Stimulated activated CD8-positive, alpha-beta memory T cell treated with anti-CD3 and anti-CD28 coated beads, Interleukin-4, amount 100 ng/mL, for 24 hours (primary cell): ENCODE measurements around the gene ZCCHC24.

ENCODE experiments used
- DNase-seq: peaks from one replicate; pipeline ENCODE4 v3.0.0-alpha.2; 2020; ENCODE audit warnings: low read depth

Gene ZCCHC24

DNA sequence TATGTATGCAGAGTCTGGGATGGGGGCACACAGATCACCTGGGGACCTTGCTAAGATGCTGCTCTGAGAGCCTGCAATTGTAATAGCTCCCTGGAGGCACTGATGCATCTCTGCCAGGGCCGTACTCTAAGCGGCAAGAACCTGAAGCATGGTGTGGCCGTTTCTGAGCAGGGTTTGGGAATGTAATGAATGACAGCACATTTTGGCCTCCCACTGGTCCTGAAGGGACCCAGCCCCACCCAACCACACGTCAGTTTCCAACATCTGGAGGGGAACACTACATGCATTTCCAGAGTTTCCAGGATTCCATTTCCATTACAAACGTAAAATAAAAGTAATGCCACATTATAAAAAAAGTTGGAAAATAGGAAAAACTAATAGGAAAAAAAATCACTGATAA is 14.0 kb downstream of the ZCCHC24 start:
- no peak for DNase-seq

DNA sequence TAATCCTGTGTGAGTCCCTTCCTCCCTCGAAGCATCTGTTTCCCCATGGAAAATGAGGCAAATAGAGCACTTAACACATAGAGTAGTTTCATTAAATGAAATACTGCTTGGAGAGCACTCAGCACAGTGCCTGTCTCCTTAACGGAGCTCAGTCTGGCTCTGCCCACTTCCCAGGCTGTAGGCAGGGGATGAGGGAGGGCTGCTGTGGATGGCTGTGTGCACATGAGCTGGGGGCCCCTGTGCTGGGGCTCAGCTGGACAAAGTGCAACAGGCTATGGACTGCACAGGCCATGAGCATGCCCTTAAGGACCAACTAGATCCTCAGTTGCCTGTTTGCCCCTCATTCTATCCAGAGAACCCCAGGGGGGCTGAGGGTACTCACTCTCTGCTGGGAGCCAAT is 14.5 kb downstream of the ZCCHC24 start:
- DNase-seq = no peak

DNA sequence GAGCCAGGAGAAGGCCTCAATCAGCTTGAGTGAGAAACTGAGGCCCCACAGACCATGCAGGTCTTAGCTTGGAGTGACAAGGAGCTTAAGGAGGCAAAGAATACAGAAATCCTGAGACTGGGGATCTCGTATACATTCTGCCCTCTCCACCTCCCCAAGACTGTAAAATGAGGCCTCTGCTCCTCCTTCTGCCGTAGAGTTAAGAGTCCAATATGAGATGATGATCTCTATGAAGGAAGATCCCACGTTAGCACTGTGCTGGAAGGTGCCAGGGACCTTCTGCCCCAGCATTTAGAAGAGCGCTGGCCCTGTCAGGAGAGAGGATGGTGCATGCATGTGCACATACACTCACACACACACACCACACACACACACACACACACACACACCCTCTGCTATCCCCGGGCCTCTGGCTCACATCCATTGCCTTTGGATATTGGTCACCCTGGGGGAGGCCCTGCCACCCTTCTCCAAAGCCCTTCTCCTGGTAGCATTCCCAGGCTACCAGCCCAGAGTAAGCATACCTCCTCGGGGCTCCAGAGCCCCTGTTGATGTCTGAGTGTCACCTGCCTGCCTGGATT is 15.0 kb downstream of the ZCCHC24 start:
- DNase-seq = no peak

DNA sequence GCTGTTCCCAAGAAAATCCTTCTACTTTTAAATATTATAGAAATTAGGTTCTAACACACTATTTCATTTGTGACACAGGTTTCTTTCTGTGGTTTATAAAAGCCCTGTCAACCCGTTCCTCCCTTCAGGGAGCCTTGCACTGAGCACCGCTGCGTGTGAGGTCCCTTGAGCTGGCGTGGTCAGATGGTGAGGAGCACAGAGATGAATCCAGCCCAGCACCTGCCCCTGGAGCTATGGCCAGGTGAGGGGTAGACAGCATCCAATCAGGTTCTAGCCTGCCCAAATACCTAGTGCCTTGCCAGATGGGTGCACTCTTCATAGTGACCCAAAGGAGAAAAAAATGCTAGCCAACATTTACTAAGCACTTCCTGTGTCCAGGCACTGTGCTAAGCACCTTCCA is 15.7 kb downstream of the ZCCHC24 start:
- no peak for DNase-seq

DNA sequence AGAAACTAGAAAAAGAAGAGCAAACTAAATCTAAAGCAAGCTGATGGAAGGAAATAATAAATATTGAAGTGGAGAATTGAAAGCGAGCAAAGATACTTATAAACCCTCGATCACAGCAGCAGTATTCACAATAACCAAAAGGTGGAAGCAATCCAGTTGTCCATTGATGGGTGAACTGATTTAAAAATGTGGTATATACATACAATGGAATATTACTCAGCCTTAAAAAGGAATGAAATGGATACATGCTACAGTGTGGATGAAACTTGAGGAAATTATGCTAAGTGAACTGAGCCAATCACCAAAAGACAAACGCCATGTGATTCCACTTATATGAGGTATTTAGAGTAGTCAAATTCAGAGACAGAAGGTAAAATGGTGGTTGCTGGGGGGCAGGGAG is 17.5 kb downstream of the ZCCHC24 start:
- DNase-seq = no peak

DNA sequence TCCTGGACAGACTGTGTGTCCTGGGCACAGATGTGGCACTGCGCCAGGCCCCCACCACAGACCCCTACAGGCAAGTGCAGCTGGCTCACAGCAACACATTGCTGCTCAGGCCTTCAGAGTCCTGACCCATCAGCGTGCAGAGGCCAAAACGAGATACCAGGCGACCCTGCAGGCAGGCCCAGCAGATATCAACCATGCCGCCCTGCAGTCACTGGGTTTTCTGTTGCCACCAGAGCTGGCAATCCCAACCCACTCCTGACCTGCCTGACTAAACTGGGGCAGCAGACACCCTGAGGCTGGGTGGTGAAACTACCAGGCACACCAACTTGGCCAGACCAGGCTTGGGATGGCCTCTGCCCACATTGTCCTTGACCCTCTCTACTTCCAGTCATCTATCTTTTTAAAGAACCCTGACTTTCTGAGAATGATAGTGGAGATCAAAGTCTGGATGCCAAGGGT is 20.3 kb downstream of the ZCCHC24 start:
- no peak for DNase-seq

DNA sequence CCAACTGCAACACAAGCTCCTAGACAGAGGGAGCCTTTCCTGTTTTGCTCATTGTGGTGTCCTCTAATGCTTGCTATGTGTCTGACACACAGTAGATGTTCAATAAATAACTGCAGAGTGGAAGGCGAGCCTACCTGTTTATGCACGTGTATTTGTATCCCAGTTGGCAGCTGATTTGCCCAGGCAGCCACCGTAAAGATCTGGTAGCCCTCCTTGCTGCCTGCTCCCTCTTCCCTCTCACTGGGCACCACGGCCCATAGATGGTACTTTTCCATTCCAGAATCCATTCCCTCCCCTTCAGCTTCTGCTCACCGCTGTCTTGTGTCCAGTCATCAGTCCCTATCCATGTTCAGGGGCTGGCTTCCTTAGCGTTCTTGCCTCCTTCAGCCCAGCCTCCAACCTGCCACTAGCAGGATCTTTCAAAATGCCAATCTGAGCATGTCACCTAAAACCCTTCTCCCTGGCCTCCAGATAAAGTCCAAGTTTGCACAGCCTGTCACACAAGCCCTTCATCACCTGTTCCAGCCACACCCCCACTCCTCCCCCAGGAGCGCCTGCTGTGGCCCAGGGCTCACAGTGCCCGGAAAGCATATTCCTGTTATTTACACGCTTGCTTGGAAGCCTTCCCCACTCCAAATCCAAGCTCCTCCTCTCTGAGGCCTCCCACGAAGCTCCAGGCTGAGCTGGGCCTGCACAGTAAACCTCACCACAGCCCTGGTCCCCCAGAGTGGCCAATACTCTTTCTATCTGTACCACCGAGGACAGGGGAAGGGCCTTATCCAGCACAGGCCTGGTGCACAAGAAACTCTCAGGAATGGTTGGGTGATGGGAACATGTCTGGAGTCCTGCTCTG is 21.0 kb downstream of the ZCCHC24 start:
- no peak for DNase-seq

DNA sequence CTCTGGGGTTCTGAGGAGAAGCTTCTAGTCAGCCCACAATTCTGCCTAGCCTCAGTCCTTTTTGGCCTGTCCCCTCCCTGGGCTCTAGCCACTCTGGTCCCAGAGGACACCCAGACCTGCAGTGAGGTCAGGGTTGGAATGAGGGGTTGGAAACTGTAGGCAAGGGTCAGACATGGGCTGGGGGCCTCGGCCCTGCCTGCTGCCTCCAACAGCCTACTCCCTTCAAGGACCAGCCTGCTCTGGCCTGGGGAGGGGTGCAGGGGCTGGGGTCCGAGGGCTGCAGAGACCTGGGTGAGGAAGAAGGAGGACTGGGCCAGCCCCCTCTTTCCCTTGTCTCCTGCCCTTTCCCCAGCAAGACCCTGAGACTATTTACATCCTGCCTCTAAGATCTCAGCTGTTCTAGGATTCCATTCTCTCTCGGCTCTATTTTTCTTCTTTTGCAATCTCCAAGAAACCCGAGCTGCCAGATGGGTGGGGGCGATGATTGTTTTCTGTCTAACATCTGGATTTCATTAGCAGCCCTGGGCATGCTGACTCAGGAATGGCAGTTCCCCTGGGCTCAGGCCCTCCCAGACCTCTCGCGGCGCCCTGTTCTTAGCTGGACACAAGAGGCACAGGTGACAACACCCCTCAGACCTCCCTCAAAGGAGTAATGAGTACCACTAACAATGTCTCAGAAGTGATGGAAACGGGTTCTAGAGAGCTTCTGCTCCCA is 23.1 kb downstream of the ZCCHC24 start:
- DNase-seq = no peak

DNA sequence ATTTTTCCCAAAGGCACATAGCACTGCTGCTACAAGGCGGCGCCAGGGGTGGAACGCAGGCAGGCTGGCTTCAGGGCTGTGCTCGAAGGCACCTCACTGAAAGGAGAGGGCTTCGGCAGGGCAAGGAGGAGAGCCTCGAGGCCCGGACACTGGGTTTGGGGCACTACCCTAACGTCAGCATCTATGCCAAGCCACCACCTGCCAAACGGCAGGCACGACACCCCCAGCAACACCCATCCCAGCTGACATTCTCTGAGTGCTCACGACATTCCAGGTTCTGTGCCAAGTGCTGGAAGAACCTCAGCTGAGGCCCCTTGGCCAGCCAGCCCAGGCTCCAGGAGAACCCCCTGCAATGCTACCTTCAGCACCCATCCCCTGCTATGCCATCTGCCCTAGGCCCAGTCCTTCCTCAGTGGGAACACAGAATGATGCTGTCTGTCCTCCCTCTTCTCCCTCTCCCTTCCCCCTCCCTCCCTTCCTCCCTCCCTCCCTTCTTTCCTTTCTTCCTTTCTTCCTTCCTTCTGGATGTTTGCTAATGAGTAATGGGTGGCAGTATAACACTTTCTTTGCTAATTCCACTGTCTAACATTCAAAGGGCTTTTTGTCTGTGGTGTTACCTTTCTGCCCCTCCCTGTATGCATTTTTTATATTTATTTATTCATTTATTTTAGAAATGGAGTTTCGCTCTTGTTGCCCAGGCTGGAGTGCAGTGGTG is 24.3 kb downstream of the ZCCHC24 start:
- DNase-seq = no peak

DNA sequence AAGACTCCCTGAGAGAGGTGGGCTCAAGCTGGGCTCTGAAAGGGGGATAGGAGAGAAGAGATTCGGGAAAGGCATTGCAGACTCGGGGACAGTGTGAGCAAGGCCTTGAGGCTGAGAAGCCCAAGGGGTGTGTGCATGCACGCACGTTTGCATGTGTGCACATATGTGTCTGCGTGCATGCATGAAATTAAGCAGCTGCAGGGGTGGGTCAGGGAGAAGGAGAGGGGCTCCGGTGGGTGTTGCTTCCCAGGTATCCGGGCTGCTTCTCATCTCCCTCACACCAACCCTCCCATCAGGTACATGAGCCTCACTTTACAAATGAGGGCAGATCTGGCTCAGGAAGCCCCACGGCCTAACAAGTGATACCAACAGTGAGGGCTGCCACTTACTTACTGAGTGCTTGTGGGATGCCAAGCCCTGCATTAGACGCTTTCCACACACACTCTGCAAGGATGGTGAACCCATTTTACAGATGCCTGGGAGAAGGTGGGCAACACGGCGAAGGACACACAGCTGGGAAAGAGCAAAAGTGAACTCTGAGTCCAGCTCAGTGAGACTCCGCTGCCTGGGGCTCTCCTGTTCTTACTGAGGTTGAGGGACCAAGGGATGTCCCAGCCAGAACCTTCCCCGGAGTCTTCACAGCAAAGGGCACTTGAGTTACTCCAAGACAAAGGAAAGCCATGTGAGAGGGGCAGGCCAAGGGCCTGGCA is 26.4 kb downstream of the ZCCHC24 start:
- no peak for DNase-seq

DNA sequence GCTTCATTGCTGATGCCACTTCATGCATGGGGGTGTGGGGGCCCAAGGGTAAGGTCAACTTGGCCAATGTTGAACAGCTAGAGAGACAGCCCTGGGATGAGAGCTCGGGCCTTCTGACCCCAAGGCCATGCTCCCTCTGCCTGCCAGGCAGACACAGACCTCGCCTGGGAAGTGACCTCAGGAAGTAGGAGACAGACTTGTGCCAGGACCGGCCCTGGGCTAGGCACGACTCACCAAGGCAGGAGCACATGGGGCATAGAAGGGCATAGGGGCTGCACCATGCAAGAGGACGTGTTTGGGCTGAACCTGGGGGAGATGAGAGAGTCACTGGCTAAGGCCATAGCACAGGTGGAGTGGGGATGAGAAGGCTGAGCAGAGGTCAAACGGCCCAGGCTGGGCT is 27.1 kb downstream of the ZCCHC24 start:
- no peak for DNase-seq

DNA sequence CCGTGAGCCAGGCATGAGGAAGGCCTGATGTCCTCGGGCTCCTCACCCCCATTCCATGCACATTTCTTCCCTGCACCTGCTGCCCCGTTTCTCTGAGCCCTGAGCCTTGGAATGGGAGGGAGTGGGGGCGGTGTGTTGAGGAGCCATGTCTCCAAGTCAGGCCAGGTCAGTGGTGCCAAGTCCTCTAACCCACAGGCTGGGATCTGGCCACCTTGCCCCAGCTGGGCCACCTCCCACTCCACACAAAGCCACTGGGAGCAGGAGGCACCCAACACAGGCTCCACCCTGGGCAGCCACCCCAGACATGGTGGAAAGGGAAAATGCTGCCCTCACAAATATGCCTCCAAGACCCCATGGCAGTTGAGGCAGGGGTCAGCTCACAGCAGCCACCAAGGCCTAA is 27.7 kb downstream of the ZCCHC24 start:
- no peak for DNase-seq

DNA sequence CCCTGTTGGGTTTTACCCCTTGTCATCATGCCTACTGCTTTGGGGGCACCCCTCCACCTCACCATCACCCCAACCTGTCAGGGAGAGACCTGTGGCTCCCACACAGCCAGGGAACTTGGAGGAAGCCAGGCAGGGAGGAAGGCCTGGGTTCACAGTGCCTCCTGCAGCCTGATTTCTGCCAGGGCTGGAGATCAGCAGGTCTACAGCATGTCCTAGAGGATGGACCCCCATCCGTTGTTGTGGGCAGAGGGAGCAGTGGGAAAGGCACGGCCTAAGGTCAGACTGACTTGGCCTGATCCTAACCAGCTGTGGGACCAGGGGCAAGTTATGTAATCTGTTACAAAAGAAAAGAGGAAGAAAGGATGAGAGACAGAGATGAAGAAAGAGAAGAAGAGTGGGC is 28.2 kb downstream of the ZCCHC24 start:
- DNase-seq = no peak

DNA sequence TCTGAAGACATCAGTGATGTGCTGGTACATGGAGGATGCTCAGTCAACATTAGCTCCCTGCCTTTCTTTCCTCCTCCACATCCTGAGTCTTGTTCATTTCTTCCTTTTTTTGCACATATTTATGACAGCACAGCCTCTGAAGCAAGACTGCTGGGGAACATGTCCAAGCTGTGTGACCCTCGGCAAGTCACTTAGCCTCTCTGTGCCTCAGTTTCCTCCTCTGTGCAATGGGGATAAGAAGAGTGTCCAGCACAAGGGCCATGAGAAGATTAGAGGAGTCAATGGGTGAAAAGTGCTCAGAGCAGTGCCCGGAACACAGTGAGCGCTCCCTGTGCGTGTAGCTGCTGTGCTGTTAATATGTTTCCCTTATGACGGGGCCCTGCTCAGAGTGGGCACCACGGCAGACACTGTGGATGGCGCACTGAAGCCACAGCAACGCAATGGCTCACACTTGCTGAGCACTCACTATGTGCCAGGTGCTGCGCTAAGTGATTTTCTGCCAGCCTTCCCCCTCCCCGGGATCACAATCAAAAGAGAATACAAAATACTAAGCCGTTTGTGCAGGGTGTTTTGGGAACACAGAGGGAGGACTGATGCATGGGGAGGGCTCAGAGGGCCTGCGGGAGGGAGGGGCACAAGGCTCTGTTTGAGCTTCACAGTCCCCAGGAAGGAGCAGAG is 28.7 kb downstream of the ZCCHC24 start:
- no peak for DNase-seq

DNA sequence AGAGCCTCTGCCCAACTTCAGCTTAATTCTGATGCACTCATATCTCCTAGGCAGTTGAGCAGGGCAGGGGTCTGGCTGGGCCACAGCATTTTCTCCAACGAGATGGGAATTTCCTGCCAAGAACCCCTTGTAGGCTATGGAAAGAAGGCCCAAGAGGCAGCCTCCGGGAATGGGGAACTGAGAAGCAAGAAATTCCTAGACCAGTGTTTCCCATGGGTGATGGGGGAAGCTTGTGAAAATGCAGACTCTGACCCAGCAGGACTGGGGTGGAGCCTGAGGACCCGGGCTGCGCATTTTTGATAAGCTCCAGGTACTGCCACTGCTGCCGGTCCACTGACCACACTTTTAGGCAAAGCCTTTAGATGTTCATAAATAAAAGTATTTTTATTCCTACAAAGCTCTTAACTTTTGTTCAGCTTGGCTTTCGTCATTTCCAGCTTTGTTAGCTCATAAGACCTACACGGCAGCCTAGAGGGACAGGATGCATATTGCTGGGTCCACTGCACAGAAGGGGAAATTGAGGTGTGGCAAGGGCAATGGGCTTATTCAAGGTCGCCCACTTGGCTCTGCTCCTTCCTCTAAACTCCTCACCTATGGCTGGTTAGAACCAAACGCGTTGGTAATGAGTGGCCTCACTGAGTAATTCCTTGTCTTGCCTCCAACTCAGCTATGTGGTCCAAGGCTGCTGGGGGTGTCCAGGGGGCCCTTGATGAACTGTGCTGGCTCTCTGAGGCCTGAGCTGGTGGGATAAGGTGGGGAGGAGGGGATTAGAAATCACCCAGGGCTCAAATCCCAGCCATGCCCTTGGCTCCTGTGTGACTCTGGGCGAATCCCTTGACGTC is 29.5 kb downstream of the ZCCHC24 start:
- no peak for DNase-seq

DNA sequence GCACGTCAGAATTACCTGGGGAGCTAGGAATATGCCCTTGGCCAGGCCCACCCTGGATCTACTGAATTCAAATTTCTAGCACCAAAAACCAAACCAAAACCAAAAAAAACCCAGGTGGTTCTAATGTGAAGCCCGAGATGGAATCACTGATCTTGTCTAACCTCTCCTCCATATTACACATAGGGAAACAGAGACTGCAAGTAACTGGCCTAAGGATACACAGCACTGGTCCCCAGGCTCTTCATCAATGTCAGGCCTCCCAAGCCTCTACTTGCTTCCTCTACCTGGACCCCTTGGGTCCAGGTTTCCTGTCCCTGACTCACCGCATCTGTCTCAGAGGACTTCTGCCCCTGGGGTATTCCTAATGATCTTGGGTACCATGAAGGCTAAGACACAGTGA is 30.7 kb downstream of the ZCCHC24 start:
- DNase-seq = no peak

DNA sequence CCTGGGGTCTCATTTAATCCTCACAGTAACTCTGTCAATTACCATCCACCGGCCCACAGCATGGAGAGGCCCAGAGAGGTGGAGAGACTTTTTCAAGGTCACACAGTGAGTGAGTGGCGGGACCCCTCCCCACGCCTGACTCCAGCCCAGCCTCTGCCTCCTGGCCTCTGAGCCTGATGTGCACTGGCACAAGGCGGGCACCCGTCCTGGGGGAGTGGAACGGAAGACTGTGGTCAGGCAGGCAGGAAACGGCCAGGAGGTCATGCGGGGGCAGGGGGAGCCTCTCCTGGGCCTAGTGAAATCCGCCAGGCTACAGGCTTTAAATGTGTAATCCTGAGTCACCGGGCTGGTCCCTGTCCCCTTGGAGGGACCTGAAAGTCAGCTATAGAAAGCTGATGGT is 32.2 kb downstream of the ZCCHC24 start:
- no peak for DNase-seq

DNA sequence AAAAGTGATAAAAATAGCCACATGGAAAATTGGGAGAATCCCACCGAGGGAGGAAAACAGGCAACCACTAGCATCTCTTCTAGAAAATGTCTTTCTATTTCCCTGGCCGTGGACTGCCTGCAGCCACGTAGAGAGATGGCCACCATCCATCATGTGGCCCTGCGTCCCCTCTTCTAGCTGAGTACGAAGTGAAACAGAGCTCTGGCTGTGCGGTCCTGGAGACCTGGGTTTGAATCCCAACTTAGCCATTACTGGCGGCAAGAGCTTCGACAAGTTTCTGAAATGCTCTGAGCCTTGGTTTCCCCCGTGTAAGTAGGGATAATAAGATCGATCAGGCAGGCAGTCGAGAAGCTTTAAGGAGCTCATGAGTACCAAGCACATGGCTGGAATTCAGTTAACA is 32.9 kb downstream of the ZCCHC24 start:
- no peak for DNase-seq

DNA sequence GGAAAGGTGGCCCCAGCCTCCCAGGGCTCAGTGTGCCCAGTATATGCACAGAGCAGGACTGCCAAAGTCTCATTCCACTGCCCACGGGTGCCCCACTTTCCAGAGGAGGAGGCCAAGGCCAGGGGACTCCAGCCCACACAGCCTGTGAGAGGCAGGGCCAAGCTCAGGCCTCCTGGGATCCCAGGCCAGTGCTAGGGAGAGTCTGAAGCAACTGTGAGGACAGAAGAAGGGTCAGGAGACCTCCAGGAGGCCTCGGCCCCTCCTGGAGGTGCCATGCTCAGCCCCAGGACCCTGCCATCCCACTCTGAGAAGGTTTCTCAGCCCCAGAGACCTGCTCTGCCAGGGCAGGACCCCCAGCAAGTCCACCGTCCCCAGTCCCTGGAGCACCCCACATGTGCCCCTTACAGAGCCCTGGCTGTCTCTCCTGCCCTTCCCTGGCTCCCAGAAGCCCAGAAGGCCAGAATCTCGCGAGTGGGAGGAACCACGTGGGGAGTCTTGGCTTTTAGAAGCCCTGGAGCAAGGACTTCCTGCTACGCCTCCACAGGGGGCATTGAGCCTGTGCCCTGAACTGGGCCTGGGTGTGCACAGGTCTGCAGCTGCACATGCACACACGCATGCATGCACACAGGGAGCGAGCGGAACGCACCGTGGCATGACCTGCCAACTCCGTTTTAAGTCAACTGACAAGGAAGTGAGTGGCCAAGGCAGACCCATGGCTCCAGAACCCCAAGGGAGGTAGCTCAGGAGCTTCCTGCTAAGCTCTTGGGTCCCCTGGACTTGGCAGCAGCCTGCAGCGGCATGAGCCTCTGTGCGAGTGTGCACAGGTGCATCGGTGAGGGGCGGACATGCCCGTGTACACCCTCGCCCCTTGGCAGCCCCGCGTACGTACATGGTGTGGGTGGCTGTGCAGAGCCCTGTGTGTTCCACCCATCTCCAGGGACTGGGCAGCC is 33.6 kb downstream of the ZCCHC24 start:
- DNase-seq = no peak
